Kidney tubule cell (primary cell): ENCODE measurements around the gene ARHGAP45.
"Not testable (repeated sequence)": the region's sequence is repeated elsewhere in the genome, so short reads cannot be mapped to it uniquely, and the experiment has no call there.

Experiments
- DNase-seq: peaks from one replicate; pipeline ENCODE4 v3.0.0-alpha.2; 2018; ENCODE audit warnings: low spot score

The ARHGAP45 gene

DNA sequence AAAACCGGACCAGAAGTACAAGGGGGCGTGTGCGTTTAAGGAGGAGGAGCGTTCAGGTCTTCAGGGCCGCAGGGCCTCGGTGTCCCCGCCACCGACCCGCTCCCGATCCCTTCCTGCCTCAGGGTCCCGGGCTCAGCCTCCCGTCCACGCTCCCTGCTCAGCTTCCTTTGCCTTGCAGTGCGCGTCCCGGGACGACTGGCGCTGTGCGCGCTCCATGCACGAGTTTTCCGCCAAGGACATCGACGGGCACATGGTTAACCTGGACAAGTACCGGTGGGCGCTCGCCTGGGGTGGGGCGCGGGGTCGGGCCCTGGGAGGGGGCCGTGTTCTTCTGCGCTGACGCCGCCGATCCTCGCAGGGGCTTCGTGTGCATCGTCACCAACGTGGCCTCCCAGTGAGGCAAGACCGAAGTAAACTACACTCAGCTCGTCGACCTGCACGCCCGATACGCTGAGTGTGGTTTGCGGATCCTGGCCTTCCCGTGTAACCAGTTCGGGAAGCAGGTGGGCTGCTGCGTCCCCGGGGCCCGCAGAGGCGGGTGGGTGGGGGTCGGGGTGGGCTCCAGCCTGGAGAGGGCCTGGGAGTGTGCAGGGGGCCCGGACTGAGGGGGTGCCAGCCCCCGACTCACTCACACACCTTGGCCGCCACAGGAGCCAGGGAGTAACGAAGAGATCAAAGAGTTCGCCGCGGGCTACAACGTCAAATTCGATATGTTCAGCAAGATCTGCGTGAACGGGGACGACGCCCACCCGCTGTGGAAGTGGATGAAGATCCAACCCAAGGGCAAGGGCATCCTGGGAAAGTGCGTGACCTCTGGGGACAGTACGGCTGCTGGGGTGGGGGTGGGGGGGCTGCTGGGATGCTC is 38.3 kb downstream of the ARHGAP45 start:
- DNase-seq = peak; percentile 60

DNA sequence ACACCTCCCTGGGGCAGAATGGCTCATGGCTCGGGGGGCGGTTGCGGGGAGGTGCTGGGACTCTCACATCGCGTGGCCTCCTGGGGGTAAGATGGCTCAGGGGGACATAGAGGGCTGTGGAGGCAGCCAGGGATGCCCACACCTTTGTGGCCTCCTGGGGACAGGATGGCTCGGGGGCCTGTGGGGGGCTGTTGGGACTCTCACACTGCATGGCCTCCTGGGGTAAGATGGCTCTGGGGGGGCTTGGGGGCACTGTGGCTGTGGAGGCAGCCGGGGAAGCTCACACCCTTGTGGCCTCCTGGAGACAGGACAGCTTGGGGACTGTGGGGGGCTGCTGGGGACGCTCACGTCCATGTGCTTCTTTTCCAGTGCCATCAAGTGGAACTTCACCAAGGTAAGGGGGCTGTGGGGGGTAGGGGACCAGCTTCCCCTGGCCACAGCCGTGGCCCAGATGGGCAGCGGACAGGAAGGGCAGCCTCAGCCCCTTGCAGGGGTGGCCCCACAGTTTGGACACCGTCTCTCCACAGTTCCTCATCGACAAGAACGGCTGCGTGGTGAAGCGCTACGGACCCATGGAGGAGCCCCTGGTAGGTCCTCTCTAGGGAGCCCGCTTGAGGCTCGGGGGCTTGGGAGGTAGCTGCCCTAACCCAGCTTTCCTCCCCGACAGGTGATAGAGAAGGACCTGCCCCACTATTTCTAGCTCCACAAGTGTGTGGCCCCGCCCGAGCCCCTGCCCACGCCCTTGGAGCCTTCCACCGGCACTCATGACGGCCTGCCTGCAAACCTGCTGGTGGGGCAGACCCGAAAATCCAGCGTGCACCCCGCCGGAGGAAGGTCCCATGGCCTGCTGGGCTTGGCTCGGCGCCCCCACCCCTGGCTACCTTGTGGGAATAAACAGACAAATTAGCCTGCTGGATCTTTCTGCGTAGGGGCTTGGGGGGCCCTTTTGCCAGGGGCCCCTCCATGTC is 39.2 kb downstream of the ARHGAP45 start:
- DNase-seq = no peak

DNA sequence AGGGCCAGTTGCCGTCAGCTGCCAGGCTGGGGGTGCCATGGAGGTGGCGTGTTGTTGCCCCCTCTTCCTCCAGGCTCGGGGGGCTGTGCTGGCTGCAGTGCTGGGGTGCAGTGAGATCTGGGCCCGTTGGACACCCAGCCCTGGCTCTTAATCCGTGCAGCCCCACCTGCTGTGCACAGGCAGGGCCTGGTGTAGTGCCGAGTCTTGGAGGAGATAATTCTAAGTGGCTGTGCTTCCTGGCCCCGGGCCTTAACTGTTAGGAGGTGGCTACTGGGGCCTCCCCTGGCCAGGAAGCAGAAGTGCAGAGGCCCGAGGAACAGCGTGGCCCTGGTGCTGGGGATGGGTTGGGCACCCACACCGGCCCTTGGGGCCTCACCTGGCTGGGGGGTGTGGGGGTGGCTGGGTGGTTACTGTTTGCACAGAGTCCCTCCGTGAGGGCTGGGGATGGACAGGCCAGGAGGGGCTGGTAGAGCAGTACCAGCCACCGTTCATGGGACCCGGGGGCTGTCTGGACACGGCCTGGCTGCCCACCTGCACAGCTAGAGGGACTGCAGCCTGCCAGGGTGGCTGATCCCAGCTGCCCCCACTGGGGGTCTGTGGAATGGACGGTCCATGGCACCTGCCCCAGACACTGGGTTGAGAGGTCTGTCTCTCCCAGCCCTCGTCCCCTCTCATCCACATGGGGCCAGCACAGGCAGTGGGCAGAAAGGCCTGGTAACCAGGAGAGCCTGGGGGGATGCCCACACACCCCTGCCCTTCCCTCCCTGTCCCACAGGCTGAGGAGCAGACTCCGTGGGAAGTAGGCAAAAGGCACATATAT is 40.1 kb downstream of the ARHGAP45 start:
- DNase-seq = peak; percentile 71

DNA sequence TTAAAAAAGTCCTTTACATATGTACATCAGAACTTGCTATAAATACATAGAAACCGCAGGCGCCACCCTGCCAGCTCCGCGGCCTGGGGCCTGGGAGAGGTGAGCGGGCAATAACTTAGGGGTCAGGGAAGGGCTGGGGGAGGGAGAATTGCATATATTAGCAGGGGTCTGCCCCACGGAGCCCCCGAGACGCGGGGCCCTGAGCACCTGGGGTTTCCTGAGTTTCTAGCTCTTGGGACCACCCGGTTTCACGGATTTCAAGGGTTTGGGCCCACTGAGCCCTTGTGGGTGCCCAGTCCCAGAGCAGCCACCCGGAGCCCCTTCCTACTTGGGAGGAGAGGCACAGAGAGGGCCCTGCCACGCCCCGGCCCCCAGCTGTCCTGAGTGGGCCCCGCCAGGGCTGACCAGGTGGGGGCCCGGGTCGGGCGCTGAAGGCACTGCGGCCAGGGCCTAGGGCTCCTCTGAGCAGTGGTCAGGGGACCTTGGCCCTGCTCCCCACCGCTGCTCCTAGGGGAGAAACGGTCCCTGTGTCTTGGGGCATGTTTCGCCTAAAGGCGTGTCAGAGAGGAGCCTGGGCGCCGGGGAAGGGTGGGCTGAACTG is 40.8 kb downstream of the ARHGAP45 start:
- no peak for DNase-seq

DNA sequence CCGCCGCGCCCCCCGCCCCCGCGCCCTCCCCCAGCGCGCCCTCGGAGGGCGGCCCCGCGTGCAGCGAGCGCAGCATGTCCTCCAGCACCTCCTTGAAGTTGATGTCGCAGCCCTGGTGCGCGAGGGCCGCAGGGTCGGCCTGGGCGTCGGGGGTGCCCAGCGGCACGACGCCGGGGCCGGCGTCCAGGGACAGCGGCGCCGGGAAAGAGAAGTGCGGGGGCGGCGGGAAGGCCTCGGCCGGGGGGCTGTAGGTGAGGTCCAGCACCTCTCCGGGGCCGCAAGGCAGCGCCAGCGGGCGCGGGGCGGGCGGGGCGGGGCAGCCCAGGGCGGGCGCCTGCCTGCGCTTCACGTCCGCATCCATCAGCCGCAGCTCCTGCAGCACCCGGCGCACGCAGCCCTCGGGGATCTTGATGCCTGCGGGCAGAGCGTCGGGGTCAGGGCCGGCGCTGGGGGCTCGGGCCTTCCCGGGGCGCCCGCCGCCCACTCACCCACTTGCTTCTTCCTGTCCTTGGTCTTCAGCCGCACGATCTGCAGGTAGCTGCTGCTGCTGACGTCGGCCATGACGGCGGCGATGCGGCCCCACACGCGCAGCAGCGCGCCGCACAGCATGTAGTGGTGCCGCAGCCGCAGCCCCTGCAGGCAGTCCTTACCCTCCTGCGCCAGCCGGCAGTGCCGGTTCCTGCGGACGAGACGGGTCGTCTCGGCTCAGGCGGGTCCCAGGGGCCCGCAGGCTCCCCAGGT is 41.5 kb downstream of the ARHGAP45 start:
- DNase-seq = no peak

DNA sequence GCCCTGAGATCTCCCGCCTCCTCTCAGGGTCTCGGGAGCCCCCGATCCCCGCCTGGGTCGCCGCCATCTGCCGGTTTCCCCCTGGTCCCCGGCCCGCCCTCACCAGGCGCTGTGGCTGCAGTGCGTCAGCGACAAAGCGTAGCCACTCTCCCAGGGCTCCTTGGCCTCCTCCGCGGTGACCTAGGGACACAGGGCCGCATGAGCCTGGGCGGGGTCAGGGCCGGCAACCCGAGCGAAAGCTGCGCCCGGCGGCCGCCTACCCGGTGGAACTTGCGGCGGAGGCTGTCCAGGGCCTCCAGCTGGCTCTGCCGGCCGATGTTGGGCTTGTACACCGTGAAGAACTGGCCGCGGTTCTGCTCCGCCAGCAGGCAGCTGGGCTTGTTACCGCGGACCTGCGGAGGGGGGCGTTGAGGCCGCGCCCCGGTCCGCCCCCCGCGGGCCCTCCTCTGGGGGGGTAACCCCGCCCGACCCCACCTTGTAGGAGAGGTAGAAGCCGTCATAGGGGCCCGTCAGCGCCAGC is 42.1 kb downstream of the ARHGAP45 start:
- no peak for DNase-seq

DNA sequence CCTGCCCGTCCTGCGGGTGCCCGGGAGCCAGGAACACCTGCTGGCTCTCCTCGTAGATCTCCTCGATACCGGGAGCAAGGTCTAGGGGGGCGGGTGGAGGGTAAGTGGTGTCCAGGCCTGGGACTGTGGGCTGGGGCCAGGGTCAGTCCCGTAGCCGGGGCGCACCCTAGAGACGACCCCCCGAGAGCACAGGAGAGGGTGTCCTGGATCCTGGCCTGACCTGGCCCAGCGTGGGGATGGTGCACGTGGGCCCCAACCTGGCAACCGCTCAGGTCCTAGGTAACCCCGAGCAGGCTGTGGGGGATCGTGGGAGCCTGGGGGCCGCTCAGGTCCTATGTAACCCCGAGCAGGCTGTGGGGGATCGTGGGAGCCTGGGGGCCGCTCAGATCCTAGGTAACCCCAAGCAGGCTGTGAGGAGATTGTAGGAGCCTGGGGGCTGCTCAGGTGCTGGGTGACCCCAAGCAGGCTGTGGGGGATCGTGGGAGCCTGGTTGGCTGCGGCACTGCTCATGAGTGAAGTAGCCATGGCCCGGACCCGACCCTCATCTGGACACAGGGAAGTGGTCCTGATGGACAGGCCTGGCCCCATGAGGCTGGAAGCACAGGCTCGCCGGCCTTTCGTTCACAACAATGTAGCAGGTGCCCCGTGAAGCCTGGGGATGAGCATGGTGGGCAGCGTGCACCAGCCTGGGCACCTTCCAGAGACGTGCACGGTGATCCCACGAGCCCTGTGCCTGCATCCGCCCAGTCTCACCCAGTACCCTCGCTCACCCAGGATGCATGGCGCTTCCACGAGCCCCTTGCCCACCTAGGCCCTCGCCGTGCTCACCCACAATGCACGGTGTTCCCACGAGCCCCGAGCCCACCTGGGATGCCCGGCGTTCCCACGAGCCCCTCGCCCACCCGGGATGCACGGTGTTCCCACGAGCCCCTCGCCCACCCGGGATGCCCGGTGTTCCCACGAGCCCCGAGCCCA is 43.0 kb downstream of the ARHGAP45 start:
- DNase-seq = no peak

DNA sequence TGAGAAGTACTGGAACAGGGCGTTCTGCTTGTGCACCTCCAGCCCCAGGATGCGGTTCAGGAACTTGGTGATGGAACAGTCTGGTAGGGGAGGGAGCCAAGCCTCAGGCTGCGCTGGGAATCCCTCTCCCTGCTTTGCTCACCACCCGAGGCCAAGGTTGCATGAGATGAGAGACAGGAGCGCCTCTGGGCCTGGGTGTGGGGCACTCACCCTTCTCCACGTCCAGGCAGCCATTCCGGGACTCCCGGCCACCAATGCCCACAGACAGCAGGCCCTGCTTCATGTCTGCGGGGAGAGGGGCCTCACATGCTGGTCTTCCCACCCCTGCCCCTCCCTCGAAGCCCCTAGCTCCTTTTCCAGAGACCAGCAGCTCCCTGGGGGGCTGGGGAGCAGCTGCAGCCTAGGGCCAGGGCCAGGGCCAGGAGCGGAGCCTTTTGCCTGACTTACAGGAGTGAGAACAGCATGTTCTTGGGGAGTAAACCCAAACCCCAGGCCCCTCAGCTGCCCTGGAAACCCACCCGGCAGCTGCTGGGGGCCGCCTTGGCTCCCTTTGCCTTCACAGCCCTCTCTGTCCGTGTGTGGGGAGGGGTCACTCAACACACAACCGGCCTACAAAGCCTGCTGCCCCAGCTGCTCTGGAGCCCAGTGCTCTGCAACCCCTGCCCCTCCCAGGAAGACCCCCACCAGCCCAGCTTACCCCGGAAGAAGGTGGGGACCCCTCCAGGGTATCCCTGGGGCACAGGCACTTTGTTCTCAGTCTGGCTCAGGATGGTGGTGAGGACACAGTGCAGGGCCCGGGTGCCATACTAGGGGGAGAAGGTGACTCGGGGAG is 44.1 kb downstream of the ARHGAP45 start:
- DNase-seq = no peak

DNA sequence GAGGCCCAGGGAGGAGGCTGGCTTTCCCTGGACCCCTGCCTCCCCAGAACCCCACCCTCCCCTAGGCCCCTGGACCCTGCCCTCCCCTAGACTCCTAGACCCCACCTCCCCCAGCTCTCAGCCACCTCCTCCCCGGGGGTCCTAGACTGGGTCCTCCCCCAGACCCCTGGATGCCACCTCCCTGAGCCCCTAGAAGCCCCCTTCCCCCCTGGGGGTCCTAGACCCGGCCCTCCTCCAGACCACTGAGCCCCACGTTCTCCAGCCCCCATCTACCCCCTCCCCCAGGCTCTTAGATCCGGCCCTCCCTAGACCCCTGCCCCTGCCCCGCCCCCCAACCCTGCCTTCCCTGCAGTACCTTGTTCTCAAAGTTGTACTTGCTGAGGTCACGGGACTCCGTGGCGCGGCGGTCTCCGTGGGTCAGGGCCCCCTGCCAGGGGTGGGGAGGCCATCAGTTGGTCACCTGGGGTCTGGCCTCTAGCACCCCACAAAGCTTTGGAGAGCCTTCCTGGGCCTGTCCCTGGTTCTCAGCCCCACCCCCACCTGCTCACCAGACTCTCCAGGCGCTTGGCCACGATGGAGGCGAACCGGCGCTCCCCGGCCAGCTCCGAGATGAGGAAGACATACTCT is 44.8 kb downstream of the ARHGAP45 start:
- no peak for DNase-seq

DNA sequence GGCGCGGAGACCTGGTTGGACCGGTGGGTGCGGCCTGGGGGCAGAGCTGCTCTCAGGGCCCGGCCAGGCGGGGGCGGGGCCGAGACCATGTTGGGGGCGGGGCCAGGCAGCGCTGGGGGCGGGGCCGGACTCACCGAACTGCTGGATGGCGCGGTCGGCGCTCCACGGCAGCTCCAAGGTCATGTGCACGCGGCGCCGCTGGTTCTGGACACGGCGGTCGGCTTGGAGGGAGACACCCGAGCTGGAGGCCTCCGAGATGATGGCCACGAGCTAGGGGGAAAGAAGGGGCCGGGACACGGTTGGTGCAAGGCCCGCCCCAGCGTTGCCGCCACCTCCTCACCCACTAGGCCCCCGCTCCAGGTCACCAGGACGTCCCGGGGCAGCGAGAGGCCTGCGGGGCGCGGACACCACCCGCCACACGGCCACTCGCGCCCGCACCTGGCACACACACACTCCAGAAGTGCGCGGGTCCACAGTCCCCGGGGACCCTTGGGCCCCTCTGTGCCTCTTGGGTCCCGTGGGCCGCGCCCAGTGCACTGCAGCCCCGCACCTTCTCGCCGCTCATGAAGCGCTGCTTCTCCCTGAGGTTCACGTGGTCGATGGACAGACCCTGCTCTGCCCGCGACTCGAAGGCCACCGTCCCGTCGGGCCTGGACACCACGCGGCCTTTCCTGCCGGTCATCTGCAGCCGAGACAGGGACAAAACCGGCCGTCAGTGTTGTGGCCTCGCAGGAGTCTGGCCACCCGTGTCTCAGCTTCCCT is 45.5 kb downstream of the ARHGAP45 start:
- no peak for DNase-seq

DNA sequence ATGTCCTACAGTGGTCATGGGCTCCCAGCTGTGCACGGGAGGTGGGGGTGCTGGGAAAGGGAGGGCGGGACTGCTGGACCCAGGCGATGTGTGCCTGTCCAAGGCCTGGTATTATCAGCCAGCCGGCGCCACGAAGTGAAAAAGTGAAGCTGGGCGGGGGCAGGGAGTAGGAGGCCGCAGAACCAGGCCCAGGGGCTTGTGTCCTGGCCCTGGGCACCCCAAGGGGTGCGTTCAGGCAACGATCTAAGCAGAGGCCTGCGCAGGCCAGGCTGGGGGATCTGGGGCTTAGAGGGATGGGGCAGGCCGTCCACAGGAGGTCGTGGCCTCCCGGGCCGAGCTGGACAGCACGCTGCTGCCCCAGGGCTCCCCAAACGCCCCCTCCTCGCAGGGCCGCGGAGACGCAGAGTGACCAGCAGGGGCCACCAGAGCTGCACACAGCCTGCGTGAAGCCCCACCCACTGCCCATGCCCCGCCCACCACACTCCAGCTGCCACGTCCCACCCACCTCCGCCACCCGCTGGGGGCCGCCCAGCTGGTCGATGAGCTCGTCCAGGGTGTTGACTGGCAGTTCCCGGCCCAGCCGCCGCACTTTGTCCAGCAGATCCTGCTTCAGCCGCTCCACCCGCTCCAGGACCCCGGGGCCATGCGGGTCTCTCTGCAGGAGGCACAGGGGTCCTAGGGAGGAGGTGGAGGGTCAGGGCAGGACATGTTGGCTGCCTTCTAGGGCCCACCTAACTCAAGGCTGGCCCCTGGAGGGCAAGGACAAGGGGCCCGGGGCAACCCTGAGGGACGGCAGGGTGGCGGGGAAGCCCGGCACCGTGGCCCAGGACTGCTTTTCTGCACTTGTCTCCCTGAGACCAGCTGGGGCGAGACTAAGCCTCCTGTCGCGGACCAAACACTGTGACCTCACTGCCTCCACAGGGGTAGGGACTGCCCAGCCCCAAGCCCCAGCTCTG is 46.3 kb downstream of the ARHGAP45 start:
- DNase-seq = peak; percentile 86

DNA sequence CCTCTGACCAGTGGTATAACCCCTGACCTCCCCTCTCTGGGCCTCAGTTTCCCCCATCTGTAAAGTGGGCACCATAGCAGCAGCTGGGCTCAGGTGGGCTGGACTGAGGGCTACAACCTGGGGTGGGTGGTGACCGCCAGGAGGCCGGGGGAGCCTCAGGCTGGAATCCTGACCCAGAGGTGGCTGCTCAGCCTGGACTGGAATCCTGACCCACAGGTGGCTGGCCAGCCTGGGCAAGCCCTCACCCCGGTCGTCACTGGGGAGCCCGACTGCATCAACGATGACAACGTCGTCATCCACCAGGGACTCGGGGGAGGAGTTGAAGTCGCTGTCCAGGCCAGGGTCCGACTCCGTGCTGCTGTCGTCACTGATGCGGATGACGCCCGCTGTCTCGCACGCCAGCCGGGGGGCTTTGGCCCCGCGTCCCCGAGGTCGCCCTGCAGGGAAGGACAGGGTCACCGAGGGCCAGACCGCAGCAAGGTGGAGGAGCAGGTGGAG is 47.1 kb downstream of the ARHGAP45 start:
- DNase-seq = no peak

DNA sequence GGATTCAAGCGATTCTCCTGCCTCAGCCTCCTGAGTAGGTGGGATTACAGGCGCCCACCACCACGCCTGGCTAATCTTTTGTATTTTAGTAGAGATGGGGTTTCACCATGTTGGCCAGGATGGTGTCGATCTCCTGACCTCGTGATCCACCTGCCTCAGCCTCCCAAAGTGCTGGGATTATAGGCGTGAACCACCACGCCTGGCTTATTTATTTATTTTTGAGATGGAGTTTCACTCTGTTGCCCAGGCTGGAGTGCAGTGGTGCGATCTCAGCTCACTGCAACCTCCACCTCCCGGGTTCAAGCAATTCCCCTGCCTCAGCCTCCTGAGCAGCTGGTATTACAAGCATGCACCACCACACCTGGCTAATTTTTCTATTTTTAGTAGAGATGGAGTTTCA is 47.8 kb downstream of the ARHGAP45 start:
- DNase-seq = not testable (repeated sequence)

DNA sequence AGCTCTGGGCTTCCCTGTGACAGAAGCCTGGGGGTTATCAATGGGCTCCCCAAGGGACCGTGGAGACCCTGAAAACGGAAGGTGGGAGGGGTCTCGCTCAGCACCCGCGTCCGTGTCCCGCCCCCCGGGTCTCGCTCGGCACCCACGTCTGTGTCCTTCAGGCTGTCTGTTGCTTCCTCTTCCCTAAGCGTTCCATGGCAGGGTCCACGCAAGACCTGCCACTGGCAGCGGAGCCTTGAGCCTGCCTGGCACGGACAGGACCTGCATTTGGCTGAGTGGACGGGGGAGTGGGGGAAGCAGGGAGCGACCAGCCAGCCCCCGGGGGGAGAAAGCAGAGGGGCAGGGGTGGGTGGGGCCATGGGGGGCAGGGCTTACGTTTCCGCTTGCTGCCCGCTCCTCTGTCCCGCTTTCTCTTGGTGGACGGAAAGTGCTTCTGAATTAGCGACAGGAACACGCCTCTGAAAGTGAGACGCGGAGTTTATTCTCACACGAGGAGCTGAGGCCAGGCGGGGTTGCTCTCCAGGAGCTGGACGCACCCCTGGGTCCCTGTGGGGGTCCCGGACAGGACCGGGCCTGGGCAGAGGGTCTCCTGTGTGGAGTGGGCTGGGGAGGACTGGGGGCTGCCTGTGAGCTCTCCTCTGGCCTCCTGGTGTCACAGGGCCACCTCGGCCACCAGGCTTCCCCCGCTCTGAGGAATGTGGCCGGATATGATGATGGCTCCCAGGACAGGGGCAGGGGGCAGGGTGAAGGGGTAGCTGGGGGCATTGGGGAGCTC is 48.9 kb downstream of the ARHGAP45 start:
- no peak for DNase-seq
